Globus pallidus (tissue), 1 donor: ENCODE results near the gene CHRD.
"Not testable (repeated sequence)": the region's sequence is repeated elsewhere in the genome, so short reads cannot be mapped to it uniquely, and the experiment has no call there.

Source experiments
- DNase-seq: peaks from one replicate; pipeline ENCODE4 v3.0.0-alpha.2; 2015; ENCODE audit warnings: low spot score

The CHRD gene

GRCh38 chr3:184379358-184380184 is at the start of gene CHRD:
CHRD (plus strand) TSS chr3:184380054; CDS start chr3:184380319, 265 bp downstream.
- no peak for DNase-seq

DNA sequence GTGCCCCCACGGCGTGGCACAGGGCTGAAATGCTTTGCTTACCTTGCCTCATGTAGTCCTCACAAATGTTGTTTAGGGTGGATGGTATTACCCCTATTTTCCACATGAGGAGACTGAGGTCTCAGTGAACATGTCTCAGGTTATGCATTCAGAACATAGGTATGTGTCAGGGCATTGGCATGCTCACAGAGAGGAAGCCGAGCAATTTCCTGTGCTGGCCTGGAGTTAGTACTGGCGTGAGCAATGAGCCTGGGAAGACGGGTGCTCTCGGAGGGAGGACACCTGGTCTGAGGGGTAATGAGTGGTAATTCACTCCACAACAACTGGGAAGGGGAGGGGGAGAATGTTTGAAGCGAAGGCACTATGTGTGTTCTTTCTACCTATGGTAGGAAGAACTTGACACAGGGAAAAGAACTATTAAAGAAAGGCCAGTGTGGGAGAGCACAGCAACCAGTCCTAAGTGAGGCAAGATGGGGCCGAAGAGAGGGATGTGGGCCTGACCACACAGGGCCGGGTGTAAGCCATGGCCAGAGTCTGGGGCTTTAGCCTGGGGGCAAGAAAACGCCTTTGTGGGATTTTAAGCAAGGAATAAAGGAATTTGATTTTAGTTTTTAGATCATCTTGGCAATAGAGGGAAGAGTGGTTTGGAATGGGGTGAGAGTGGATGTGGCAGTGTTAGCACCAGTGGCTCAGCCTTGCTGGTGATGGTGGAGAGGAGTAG is 47.3 kb upstream of the CHRD start:
- no peak for DNase-seq

GRCh38 chr3:184333190-184333589 is 46.7 kb upstream of the CHRD start:
- no peak for DNase-seq

GRCh38 chr3:184333700-184334099 is 46.2 kb upstream of the CHRD start:
- DNase-seq: no peak

DNA sequence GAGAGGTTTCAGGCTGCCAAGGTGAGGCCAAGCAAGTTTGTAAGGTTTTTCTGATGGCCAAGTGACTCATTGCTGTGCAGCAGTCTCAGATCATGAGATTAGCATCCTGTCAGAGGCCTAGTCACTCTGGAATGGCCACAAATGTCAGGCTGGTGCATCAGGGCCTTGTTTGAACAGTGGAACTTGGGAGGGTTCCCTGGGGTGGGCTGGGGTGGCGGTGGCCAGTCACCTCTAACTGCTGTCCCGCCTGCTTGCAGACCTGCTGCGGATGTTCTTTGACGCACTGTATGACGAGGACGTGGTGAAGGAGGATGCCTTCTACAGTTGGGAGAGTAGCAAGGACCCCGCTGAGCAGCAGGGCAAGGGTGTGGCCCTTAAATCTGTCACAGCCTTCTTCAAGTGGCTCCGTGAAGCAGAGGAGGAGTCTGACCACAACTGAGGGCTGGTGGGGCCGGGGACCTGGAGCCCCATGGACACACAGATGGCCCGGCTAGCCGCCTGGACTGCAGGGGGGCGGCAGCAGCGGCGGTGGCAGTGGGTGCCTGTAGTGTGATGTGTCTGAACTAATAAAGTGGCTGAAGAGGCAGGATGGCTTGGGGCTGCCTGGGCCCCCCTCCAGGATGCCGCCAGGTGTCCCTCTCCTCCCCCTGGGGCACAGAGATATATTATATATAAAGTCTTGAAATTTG is 45.2 kb upstream of the CHRD start:
- DNase-seq: no peak

DNA sequence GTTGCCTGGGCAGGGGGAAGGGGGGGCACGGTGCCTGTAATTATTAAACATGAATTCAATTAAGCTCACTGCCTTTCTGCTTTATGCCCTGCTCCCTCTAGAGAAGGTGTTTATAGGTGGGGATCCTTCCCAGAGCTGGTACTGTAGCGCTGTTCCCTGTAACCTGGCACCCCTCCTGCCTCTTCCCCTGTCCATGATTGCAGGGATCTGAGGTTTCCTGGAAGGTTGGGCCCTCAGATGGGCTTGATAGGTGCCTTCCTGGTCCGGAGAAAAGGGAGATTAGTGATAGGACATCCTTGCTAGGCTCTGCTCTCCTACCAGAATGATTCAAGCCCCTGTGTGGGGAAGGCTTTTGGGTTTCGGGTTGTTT is 44.6 kb upstream of the CHRD start:
- no peak for DNase-seq

DNA sequence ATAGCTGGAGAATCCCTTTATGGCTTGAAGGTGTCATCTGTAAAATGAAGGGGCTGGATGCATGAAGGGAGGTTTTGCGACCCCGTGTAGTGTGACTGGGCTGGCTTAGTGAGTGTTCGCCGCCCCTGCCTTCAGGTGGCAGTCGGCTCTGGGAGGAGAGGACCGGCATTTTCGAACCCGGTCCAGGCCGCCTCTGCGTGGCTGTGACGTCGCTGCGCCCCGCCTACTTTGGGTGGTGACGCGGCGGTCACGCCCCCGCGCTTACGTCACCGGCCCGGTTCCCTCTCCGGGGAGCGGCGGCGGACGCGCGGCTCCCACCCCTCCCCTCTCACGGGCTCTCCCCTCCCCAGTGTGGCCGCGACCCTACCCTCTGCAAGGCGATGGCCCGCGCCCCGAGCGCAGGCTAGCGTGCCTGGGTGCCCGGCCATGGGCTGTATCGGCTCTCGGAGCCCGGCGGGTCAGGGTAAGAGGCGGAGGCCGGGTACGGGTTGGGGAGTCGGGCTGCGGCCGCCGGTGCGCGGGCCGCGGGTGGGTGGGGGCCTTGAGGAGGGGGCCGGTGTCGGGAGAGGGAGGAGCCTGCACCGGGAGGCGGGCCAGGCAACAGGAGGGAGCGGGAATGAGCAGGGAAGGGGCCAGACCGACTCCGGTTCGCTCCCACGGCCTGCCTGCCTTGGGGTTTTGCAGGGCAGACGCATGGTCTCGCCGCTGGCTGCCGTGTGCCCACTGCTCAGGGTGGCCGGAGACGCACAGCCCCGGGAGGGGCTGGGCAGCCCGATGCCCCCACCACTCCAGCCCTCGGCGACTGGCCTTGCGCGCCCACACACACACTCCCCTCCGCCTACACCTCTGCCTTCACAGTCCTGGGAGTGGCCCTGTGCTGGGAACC is 44.0 kb upstream of the CHRD start:
- DNase-seq: peak; percentile 86

DNA sequence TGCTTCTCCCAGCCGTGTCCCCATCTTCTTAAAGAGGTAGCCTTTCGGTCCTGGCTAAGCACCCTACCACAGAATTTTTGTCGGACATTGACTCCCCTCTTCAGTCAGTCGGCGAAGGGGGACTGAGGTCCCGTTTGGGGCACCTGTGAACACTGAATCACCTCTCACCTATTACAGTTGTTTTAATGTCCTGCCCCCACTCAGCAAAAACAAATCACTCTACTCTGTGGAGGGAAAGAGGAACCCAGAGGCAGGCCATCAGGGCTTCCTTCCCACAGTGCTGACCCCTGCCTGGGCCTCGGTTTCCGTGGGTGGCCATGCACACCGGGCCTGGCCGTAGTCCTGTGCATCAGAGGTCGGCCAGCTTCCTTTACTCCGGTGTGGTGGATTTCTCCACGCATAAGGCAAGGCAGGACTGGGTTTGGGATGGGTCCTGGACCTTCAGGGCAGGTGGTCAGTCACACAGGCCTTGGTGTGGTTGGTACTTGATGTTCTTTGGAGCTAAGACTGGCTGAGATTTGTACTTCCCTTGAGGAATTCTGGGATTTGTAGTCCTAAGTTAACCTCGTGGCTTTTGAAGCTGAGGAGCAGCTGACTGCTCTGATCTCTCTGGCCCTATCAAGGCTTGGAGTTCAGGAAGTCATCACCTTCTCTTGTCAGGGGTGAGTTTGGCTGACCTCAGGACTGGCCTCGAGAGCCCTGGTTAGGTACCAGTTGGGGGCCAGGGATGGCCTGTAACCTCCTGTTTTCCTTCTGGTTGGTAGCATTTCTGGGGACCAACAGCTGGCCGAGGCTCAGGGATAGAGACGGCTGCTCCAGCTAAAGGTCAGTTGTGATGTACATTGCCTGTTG is 43.1 kb upstream of the CHRD start:
- DNase-seq: peak; percentile 85

DNA sequence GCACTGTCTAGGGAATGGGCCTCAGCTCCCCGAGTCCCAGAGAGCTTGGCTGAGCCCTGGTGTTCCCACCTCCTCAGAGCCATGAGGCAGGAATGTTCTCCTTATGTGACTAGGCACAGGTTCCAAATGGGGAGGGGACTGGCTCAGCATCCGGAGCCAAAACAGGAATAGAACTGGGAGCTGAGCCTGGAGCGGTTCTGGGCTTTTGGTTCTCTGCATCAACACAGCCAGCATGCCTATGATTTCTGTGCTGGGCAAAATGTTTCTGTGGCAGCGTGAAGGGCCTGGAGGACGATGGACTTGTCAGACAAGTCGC is 42.5 kb upstream of the CHRD start, which contains the start of gene FAM131A:
Gene FAM131A, plus strand, starts transcription at position 202 of the 316 bp plus-strand sequence. Its CDS starts 31 bp downstream, at position 233.
- DNase-seq: peak; percentile 73

- DNase-seq: no peak
Measured at GRCh38 chr3:184337981-184338380, 41.9 kb upstream of the CHRD start.

GRCh38 chr3:184338511-184338945 is 41.3 kb upstream of the CHRD start:
- peak; percentile 74 for DNase-seq

GRCh38 chr3:184339001-184339400 is 40.9 kb upstream of the CHRD start:
- no peak for DNase-seq

- DNase-seq: not testable (repeated sequence)
Measured at GRCh38 chr3:184339451-184340135, 40.3 kb upstream of the CHRD start.

GRCh38 chr3:184341925-184342324 is 37.9 kb upstream of the CHRD start:
- DNase-seq: no peak

DNA sequence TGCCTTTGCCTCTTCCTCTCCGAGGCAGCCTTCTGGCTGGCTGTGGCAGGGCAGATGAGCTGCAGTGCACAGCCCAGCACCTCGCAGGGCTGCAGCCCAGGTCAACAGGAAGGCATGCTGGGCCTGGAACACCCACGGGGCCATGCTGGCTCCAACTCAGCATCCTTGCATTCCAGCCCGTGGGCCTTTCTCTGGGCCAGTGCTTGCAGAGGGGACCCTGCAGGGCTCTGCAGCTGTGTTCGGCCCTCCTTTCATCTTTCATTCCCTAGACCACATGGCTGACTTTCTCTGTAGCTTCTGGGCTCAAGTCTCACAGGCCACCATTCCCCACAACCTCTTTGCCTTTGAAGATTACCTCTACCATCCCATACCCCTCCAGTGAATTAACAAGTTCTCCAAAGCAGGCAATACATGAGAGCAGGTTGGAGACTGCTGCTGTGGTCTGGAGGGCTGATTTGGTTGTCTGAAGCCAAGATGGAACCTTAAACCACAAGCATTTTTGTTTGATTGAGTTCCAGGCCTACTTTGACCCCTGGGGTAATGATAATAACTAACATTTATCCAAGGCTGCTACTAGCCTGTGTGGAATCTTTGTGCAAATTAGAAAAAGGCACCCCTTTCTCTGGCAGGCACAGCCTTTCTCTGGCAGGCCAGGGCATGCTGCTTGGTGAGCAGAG is 36.5 kb upstream of the CHRD start:
- DNase-seq: no peak

DNA sequence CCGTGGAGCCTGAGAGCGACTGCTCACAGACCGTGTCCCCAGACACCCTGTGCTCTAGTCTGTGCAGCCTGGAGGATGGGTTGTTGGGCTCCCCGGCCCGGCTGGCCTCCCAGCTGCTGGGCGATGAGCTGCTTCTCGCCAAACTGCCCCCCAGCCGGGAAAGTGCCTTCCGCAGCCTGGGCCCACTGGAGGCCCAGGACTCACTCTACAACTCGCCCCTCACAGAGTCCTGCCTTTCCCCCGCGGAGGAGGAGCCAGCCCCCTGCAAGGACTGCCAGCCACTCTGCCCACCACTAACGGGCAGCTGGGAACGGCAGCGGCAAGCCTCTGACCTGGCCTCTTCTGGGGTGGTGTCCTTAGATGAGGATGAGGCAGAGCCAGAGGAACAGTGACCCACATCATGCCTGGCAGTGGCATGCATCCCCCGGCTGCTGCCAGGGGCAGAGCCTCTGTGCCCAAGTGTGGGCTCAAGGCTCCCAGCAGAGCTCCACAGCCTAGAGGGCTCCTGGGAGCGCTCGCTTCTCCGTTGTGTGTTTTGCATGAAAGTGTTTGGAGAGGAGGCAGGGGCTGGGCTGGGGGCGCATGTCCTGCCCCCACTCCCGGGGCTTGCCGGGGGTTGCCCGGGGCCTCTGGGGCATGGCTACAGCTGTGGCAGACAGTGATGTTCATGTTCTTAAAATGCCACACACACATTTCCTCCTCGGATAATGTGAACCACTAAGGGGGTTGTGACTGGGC is 35.1 kb upstream of the CHRD start:
- peak; percentile 29 for DNase-seq

- peak; percentile 95 for DNase-seq
Measured at GRCh38 chr3:184345317-184346144, 34.3 kb upstream of the CHRD start.
